GM18498 (cell line): Measurements from ENCODE around the gene ANKS4B.
"Not testable (repeated sequence)": the region's sequence is repeated elsewhere in the genome, so short reads cannot be mapped to it uniquely, and the experiment has no call there.

Experiments used
- ATAC-seq: cut with Tn5 transposase; IDR thresholded peaks from one replicate; pipeline ENCODE4 v1.9.1; 2021; ENCODE audit warnings: mild to moderate bottlenecking, moderate library complexity; ENCODE audit not compliant: unreplicated experiment

ANKS4B gene

DNA sequence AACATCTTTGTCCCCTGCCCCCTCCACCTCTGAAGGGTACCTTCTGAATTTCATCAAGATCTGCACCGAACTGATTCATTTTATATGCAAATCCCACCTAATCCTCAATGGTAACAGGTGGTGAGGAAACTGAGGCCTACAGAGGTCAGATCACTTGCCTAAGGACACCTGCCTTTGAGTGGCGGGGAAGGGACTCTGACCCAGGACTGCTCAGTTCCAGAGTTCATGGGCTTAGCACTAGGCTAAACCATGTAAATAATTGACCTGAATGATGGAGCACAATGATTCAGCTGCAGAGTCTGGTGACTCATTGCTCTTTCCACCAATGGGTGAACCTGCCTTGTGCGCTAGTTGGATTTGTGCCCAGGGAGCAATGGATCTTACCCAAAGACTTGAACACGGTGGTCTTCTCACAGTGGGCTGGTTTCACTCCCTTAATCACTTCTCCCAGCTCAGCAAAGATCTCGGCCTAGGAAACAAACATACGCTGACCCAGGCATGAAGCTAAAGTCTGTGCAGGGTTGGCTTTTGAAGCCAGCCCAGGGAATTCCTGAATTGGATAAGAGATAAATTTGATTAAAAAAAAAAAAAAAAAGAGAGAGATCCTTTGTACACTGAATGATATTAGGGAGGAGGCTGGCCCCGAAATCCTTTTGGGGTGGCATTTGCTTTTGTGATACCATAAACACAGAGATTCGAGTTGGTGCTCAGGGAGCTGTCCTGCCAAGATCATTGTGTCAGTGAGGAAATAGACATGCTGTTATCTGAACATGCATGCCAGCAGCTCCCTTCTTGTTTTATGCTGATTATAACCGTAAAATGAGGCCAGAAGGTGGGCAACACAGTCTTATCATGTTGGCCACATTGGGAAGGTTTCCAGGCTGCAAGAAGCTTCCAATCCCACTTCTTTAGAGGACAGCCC is 27.6 kb downstream of the ANKS4B start:
- ATAC-seq = no peak

GRCh38 chr16:21262779-21263639 is 29.5 kb downstream of the ANKS4B start:
- no peak for ATAC-seq

DNA sequence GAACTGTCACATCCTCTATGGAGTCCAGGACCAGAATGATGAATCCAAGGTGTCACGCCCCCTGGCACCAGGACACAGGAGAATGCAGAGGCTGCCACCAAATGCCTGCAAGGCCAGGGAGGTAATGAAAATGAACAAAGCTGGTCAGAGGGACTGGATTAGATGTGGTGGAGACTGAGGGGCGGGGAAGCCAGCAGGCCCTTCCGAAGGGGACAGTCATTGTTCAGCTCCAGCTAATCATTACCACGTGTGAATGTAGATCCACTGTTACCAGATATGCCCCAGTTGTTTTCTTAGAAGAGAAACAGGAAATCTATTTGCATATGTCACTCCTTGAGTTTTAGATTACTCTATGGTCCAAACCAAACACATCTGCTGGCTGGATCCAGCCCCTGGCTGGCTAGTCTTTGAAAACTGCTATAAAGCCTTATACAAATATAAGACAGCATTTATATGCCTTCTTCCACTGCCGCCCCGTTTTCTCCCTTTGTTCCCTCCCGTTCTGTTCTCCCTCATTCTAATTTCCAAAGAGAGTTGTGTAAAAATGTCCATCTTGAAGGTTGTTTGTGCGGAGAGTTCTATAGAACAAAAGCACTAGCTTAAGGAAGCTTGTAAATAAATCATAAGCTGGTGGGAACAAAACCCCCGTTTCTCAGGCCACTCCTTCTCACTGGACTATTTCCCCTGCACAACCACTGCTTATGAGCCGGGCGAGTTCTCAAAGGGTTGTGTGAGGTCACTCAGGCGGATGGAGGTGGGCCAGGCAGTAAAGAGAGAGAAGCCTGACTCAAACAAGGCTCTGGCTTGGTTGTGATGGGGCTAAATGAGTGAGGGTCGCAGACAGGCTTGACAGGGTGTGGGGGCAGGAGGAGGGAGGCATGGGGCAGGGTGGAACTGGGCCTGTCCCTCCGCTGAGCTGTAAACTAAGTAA is 30.4 kb downstream of the ANKS4B start:
- ATAC-seq = peak; percentile 80

- ATAC-seq = no peak
Measured at GRCh38 chr16:21264571-21265036, 31.1 kb downstream of the ANKS4B start.

GRCh38 chr16:21265104-21265837 is 31.8 kb downstream of the ANKS4B start:
- no peak for ATAC-seq

DNA sequence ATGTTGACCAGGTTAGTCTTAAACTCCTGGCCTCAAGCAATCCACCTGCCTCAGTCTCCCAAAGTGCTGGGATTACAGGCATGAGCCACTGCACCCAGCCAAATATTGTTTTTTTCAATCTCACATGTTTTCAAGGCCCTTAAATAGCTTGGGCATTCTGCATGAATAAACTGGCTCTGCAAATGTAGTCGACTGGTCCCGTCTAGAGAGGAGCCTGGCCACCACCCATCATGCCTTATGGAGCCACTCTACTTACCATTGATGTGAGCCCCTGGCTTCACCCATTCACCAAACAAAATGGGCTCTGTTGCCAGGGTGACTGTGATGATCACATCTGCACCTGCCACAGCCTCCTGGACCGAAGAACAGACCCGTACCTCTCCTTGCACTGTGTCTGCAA is 33.8 kb downstream of the ANKS4B start:
- ATAC-seq = no peak

DNA sequence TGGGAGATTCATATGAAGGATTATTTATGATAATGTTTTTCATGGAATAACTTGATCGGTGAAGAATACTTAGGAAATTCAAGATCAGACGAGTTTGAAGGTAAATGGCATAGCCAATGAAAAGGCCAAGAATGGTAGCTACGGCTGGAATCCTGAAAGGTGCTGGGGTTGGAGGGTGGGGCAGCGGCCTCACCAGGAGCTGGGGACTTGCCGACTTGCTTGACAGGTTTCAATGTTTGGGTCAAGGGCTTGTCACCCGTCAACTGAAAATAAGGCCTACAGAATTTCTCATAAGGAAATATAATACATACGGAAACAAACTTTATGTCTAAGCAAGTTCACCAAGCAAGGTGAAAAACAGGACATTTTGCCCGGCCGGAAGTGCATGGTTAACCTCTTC is 34.7 kb downstream of the ANKS4B start:
- ATAC-seq = no peak

GRCh38 chr16:21272253-21272652 is 38.8 kb downstream of the ANKS4B start:
- no peak for ATAC-seq

DNA sequence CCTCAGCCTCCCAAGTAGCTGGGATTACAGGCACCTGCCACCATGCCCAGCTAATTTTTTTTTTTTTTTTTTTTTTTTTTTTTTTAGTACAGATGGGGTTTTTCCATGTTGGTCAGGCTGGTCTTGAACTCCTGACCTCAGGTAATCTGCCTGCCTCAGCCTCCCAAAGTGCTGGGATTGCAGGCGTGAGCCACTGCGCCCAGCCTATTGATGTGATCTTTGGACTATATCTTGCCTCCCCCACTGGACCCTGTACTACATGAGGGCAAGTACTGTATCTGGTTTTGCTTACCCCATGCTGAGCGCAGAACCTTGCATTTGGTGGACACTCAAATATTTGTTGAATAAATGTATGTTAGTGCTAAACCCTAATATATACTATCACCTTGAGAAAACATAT is 39.3 kb downstream of the ANKS4B start:
- ATAC-seq = not testable (repeated sequence)

DNA sequence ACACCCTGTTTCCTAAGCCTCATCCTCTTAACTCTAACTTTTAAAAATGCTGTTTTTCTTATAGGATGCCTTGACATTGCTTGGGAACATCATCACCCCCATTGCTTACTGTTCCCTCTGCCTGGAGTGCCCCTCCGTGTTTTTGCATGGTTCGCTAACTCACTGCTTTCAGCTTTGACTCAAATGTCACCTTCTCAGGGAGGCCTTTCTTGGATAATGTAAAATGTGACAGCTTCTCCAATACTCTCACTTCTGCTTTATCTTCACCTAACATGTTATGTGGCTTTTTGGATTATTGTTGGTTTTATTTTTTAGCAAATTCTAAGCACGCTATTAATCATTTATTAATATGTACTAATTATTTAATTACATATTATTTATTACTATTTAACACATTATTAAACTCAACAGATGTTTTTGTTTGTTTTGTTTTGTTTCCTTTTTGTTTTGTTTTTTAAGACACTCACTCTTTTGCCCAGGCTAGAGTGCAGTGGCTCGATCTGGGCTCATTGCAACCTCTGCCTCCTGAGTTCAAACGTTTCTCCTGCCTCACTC is 40.8 kb downstream of the ANKS4B start:
- ATAC-seq = peak; percentile 45

GRCh38 chr16:21275529-21275928 is 42.0 kb downstream of the ANKS4B start:
- no peak for ATAC-seq

GRCh38 chr16:21276090-21276489 is 42.6 kb downstream of the ANKS4B start:
- ATAC-seq = no peak

DNA sequence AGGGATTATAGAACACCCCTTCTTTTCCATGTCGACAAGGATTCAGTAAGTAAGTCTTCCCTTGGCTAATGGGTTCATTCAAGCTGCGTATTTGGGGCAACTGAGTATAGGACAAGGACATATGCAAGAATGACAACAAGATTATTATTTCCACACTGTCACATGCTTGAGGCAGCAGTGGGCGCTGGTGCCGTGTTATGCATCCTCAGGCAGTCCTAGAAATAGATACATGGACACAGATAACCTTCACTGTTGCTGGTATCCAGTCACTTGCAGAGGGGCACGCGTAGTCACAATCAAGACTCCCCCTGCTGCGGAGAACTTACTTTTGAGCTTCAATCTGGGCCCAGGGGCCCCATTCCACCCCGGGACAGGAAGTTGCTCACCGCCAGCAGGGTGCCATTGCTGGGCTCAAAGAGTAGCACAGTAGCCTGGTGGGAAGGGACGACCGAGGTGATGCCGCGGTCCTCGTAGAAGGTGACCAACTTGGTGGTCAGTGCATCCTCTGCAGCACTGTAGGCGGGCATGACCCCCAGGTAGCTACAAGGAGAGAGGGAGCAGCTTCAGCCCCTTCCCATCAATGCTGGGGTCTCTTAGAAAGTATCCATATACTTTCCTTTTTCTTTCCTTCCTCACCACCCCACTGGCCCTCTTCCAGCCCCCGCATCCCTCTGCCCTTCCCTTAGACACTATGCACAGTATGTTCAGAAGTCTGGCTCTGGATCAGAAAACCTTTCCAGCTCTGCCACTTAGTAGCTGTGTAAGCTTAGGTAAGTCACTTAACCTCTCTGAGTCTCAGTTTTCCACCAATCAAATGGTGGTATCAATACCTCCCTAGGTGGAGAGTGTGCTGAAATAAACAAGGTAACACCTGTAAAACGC is 43.8 kb downstream of the ANKS4B start:
- ATAC-seq = no peak

GRCh38 chr16:21277927-21278706 is 44.6 kb downstream of the ANKS4B start, which contains the start of gene CRYM:
Gene CRYM, minus strand, starts transcription at chr16:21278290. Its CDS starts 39 bp downstream, at chr16:21278251.
- no peak for ATAC-seq

GRCh38 chr16:21279501-21279900 is 46.0 kb downstream of the ANKS4B start:
- no peak for ATAC-seq

GRCh38 chr16:21281698-21282389 is 48.3 kb downstream of the ANKS4B start:
- ATAC-seq = no peak
